ENCODE results near the gene ZSCAN5A. TPM values are rescaled to one million over a fixed set of nuclear protein-coding genes. Genes with fewer than 3 reads are reported as not detected.

Gene ZSCAN5A
- total RNA-seq, 1 donor from 2014 or later: 6.6 TPM

GRCh38 chr19:56319991-56320390 is 5.4 kb upstream of the ZSCAN5A start:
- Histone ChIP-seq H3K27me3 (ENCODE audit: insufficient read depth, low read length) (no peaks in the 10 kb centered on the region), H3K4me2 (ENCODE audit: low read length) (no peak overlapping the region), H3K79me2 (ENCODE audit: insufficient read depth, low read length) (no peaks in the 10 kb centered on the region), H4K20me1 (ENCODE audit: insufficient read depth, low read length) (no peaks in the 10 kb centered on the region), H3K9me3 (ENCODE audit: insufficient read depth, low read depth, low read length) (no peaks in the 10 kb centered on the region), H3K4me1 (ENCODE audit: insufficient read depth, low read length) (peaks cover 5% of the 10 kb centered on the region), H3K4me3 (ENCODE audit: insufficient read depth, low read depth, low read length) (no peak overlapping the region), H3K27ac (ENCODE audit: low read depth, low read length) (no peak overlapping the region), H3K36me3 (ENCODE audit: insufficient read depth, low read length) (no peaks in the 10 kb centered on the region), H2AFZ (ENCODE audit: low read depth, low read length) (no peak overlapping the region), H3K9ac (ENCODE audit: low read length) (no peak overlapping the region)
- no peak for FAIRE-seq
- no peak overlapping the region for H3K4me3 Mint-ChIP-seq (ENCODE audit: unreplicated experiment)
- no peak overlapping the region for H3K27ac Mint-ChIP-seq (ENCODE audit: unreplicated experiment)
- no peak for DNase-seq (ENCODE audit: low read depth)
- no peaks in the 10 kb centered on the region for H3K4me1 Mint-ChIP-seq (ENCODE audit: low read depth, unreplicated experiment)
- H3K36me3 Mint-ChIP-seq (ENCODE audit: low read depth, unreplicated experiment): no peaks in the 10 kb centered on the region
- TF ChIP-seq CTCF (IDR thresholded peaks at IDR 0.05; ENCODE audit: insufficient read depth, low read depth, low read length) (no peak), EZH2 (IDR thresholded peaks at IDR 0.05; ENCODE audit: insufficient read depth, low read length) (no peak)
- H3K9me3 Mint-ChIP-seq (ENCODE audit: unreplicated experiment): peaks cover 4% of the 10 kb centered on the region
- H3K27me3 Mint-ChIP-seq (ENCODE audit: low read depth, unreplicated experiment): no peaks in the 10 kb centered on the region

GRCh38 chr19:56317749-56318148 is 3.1 kb upstream of the ZSCAN5A start:
- H3K27ac ChIP-seq (ENCODE audit: low read depth, low read length): no peak overlapping the region
- H3K4me1 ChIP-seq (ENCODE audit: insufficient read depth, low read length): peaks cover 5% of the 10 kb centered on the region
- TF ChIP-seq EZH2 (IDR thresholded peaks at IDR 0.05; ENCODE audit: insufficient read depth, low read length): no peak
- TF ChIP-seq CTCF (IDR thresholded peaks at IDR 0.05; ENCODE audit: insufficient read depth, low read depth, low read length): no peak
- Mint-ChIP-seq H3K9me3 (ENCODE audit: unreplicated experiment) (no peaks in the 10 kb centered on the region), H3K27me3 (ENCODE audit: low read depth, unreplicated experiment) (no peaks in the 10 kb centered on the region), H3K27ac (ENCODE audit: unreplicated experiment) (peak overlapping the region; percentile 67), H3K4me1 (ENCODE audit: low read depth, unreplicated experiment) (no peaks in the 10 kb centered on the region), H3K36me3 (ENCODE audit: low read depth, unreplicated experiment) (no peaks in the 10 kb centered on the region), H3K4me3 (ENCODE audit: unreplicated experiment) (no peak overlapping the region)
- H3K4me3 ChIP-seq (ENCODE audit: insufficient read depth, low read depth, low read length): no peak overlapping the region
- H3K4me2 ChIP-seq (ENCODE audit: low read length): no peak overlapping the region
- FAIRE-seq: no peak
- peaks cover 2% of the 10 kb centered on the region for H3K36me3 ChIP-seq (ENCODE audit: insufficient read depth, low read length)
- no peak overlapping the region for H3K9ac ChIP-seq (ENCODE audit: low read length)
- no peaks in the 10 kb centered on the region for H3K9me3 ChIP-seq (ENCODE audit: insufficient read depth, low read depth, low read length)
- no peak for DNase-seq (ENCODE audit: low read depth)
- no peak overlapping the region for H2AFZ ChIP-seq (ENCODE audit: low read depth, low read length)
- peaks cover 8% of the 10 kb centered on the region for H3K79me2 ChIP-seq (ENCODE audit: insufficient read depth, low read length)
- H3K27me3 ChIP-seq (ENCODE audit: insufficient read depth, low read length): no peaks in the 10 kb centered on the region
- no peaks in the 10 kb centered on the region for H4K20me1 ChIP-seq (ENCODE audit: insufficient read depth, low read length)

- H3K9me3 ChIP-seq (ENCODE audit: insufficient read depth, low read depth, low read length): no peaks in the 10 kb centered on the region
- Mint-ChIP-seq H3K4me1 (ENCODE audit: low read depth, unreplicated experiment) (no peaks in the 10 kb centered on the region), H3K36me3 (ENCODE audit: low read depth, unreplicated experiment) (no peaks in the 10 kb centered on the region), H3K27me3 (ENCODE audit: low read depth, unreplicated experiment) (no peaks in the 10 kb centered on the region), H3K4me3 (ENCODE audit: unreplicated experiment) (no peak overlapping the region), H3K9me3 (ENCODE audit: unreplicated experiment) (no peaks in the 10 kb centered on the region), H3K27ac (ENCODE audit: unreplicated experiment) (no peak overlapping the region)
- H4K20me1 ChIP-seq (ENCODE audit: insufficient read depth, low read length): no peaks in the 10 kb centered on the region
- no peaks in the 10 kb centered on the region for H3K27me3 ChIP-seq (ENCODE audit: insufficient read depth, low read length)
- H3K27ac ChIP-seq (ENCODE audit: low read depth, low read length): no peak overlapping the region
- no peak overlapping the region for H3K9ac ChIP-seq (ENCODE audit: low read length)
- TF ChIP-seq EZH2 (IDR thresholded peaks at IDR 0.05; ENCODE audit: insufficient read depth, low read length): no peak
- H3K36me3 ChIP-seq (ENCODE audit: insufficient read depth, low read length): peaks cover 3% of the 10 kb centered on the region
- H3K4me1 ChIP-seq (ENCODE audit: insufficient read depth, low read length): peaks cover 5% of the 10 kb centered on the region
- no peak for FAIRE-seq
- no peak overlapping the region for H2AFZ ChIP-seq (ENCODE audit: low read depth, low read length)
- H3K4me3 ChIP-seq (ENCODE audit: insufficient read depth, low read depth, low read length): no peak overlapping the region
- no peak overlapping the region for H3K4me2 ChIP-seq (ENCODE audit: low read length)
- H3K79me2 ChIP-seq (ENCODE audit: insufficient read depth, low read length): peaks cover 8% of the 10 kb centered on the region
- DNase-seq (ENCODE audit: low read depth): no peak
Measured at GRCh38 chr19:56316728-56317127, 2.1 kb upstream of the ZSCAN5A start.

Data from astrocyte (in vitro differentiated cells and primary cell).